ENCODE data around the gene GARS1. TPM values are rescaled to one million over a fixed set of nuclear protein-coding genes. Genes with fewer than 3 reads are reported as not detected.
"Not testable (repeated sequence)": the region's sequence is repeated elsewhere in the genome, so short reads cannot be mapped to it uniquely, and the experiment has no call there.

The GARS1 gene
- total RNA-seq, 2 donors from 2014 or later = 167 to 263 TPM

- peaks cover 36 to 47% of the 10 kb centered on the region in 2 donors for H3K36me3 Mint-ChIP-seq
- H3K27ac Mint-ChIP-seq = peak overlapping the region in 1 of 2 donors; percentile 29
- DNase-seq (ENCODE audit: low spot score in 2 of 2) (no peak), ATAC-seq (no peak)
- no peaks in the 10 kb centered on the region for H3K9me3 Mint-ChIP-seq
Measured at GRCh38 chr7:30635798-30636197, 41.1 kb downstream of the GARS1 start.

DNA sequence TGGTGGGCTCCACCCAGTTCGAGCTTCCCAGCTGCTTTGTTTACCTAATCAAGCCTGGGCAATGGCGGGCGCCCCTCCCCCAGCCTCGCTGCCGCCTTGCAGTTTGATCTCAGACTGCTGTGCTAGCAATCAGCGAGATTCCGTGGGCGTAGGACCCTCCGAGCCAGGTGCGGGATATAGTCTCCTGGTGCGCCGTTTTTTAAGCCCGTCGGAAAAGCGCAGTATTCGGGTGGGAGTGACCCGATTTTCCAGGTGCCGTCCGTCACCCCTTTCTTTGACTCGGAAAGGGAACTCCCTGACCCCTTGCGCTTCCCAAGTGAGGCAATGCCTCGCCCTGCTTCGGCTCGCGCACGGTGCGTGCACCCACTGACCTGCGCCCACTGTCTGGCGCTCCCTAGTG, 47.6 kb downstream of the GARS1 start:
- H3K27ac Mint-ChIP-seq = peak overlapping the region in 1 of 2 donors; percentile 60
- not testable (repeated sequence) for ATAC-seq; H3K36me3 Mint-ChIP-seq; H3K9me3 Mint-ChIP-seq; DNase-seq (ENCODE audit: low spot score in 2 of 2)

DNA sequence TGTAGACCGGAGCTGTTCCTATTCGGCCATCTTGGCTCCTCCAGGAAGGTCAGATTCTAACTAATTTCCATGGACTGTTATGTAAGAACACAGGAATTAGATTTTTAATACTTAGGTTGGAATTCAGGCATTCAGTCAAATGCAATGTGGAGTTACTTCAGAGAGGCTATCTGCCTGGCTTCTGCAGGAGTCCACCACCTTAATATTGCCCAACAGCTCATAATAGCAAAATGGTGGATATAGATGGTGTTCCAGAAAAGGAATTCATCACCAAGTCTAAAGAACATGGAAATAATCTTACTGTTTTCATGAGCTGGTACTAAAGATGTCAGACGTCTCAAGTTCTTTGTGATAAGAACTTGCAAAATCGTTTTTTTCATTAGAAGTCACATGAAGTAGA, 48.1 kb downstream of the GARS1 start:
- Mint-ChIP-seq H3K9me3 (no peaks in the 10 kb centered on the region), H3K27ac (peak overlapping the region in 1 of 2 donors; percentile 60), H3K36me3 (peaks cover 4 to 8% of the 10 kb centered on the region in 2 donors)
- DNase-seq (ENCODE audit: low spot score in 2 of 2) (no peak), ATAC-seq (no peak)

DNA sequence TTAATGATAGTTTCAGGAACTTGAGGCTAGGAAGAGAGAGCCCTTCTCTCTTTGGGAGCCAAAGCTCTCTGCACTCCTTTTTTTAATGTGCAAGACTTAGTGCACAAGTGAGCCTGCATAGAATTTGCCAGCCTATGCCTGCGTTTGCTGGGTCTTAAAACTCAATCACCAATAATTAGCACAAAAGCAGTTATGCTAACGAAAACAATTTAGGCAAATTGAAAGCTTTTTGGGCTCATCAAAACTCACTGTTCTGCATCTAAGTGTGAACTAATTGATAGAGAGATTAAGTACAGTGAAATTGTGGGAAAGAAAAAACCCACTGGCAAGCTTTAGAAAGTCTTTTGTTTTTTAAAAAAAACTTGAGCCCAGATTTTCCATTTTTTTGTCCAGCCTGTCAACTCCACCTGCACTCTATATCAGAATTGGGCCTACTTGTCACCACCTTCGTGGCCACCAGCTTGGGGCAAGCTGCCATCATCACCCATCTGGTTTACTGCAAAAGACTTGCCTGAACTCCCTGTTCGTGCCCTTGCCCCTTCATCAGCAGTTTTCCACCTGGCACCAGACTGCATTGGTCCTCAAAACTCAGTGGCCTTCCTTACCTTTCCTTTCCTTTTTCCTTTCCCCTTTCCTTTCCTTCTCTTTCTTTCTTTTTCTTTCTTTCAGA, 49.7 kb downstream of the GARS1 start:
- no peak for ATAC-seq
- Mint-ChIP-seq H3K9me3 (no peaks in the 10 kb centered on the region), H3K36me3 (peaks cover 4 to 8% of the 10 kb centered on the region in 2 donors), H3K27ac (no peak overlapping the region)
- no peak for DNase-seq (ENCODE audit: low spot score in 2 of 2)

DNA sequence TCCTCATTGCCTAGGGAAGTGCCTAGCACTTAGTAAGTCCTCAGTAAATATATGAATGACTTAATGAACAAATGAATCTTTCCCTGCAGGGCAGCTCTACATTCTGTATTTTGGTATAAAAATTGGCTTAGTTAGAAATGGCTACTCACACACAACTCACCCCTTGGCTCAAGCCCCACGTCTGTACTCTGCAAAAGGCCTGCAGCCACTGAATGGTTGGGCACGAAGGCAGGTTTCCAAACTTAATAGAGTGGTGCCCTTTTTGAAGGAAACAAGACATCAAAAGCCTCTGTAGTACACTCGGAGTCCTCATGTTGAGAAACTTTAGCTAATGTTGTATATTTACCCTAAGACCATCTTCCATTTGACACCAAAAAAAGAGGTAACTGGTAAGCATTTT, 51.0 kb downstream of the GARS1 start:
- ATAC-seq (no peak), DNase-seq (ENCODE audit: low spot score in 2 of 2) (no peak)
- Mint-ChIP-seq H3K9me3 (no peaks in the 10 kb centered on the region), H3K27ac (no peak overlapping the region), H3K36me3 (peaks cover 4 to 8% of the 10 kb centered on the region in 2 donors)

- DNase-seq (ENCODE audit: low spot score in 2 of 2) (no peak), ATAC-seq (peak in 1 of 2 donors; percentile 21)
- H3K27ac Mint-ChIP-seq = no peak overlapping the region
- H3K9me3 Mint-ChIP-seq = no peaks in the 10 kb centered on the region
- peaks cover 4 to 8% of the 10 kb centered on the region in 2 donors for H3K36me3 Mint-ChIP-seq
Measured at GRCh38 chr7:30646154-30646553, 51.5 kb downstream of the GARS1 start.

- Mint-ChIP-seq H3K27ac (no peak overlapping the region), H3K36me3 (peaks cover 0 to 8% of the 10 kb centered on the region in 2 donors), H3K9me3 (no peaks in the 10 kb centered on the region)
- ATAC-seq (peak in 1 of 2 donors; percentile 29), DNase-seq (ENCODE audit: low spot score in 2 of 2) (no peak)
Measured at GRCh38 chr7:30647589-30648364, 53.1 kb downstream of the GARS1 start.

DNA sequence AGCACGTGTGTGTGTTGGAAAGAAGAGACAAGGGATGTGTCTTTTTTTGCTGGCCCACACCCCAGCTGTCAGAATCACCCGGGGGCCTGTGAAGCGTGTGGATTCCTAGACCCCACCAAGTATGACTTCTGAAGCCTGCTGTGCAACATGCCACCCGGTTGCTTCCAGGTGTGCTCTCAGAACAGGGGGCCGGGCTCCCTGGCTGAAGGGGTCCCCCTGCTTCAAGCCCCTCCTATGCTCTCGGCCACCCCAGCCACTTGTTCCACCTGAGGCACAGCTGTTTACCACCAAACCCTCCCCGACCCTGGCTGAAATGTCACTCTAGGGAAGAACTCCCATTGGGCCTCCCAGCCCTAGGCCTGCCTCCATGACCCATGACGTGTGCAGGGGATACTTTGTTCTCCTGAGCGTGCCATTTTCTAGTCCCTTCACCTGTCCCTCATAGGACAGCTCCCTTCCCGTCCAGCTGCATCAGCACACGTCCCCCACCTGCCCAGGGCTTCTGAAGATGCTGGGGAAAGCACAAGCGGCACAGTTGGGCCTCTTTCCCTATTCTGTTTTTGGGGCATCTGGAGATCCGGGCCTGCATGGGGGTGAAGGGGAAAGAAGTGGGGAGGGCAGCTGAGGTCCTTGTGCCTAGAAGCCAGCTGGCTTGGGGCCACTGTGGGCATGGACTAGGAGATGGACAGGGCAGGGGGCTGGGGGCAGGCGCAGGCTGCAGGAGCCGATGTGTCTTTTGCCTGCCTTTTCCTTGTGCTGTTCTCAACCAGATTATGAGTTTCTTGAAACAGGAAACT, 54.3 kb downstream of the GARS1 start:
- Mint-ChIP-seq H3K9me3 (no peaks in the 10 kb centered on the region), H3K27ac (peak overlapping the region in 1 of 2 donors; percentile 73), H3K36me3 (peaks cover 0 to 8% of the 10 kb centered on the region in 2 donors)
- no peak for DNase-seq (ENCODE audit: low spot score in 2 of 2)
- no peak for ATAC-seq

GRCh38 chr7:30649717-30650420, 55.2 kb downstream of the GARS1 start:
- Mint-ChIP-seq H3K9me3 (no peaks in the 10 kb centered on the region), H3K36me3 (peaks cover 0 to 8% of the 10 kb centered on the region in 2 donors), H3K27ac (no peak overlapping the region)
- ATAC-seq (no peak), DNase-seq (ENCODE audit: low spot score in 2 of 2) (no peak)

DNA sequence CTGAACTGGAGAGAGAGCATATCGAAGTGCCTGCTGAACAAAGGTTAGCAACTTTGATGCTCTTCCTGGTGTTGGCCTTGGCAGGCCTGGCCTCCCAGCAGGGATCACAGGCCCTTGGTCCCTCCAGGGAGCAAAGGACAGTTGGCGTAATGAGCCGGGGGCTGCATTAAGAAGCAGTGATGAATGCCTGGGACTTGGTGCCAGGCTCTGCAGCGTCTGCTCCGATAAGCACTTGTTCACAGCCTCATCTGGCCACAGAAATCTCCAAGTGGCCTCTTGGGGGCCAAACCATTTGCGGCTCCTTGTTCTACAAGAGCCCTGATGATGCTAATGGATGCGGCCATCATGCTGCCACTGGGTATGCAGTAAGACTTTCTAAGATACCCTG, 55.7 kb downstream of the GARS1 start:
- DNase-seq (ENCODE audit: low spot score in 2 of 2) = no peak
- no peak for ATAC-seq
- H3K27ac Mint-ChIP-seq = no peak overlapping the region
- H3K9me3 Mint-ChIP-seq = no peaks in the 10 kb centered on the region
- peaks cover 0 to 3% of the 10 kb centered on the region in 2 donors for H3K36me3 Mint-ChIP-seq

GRCh38 chr7:30652132-30652531, 57.5 kb downstream of the GARS1 start:
- Mint-ChIP-seq H3K36me3 (no peaks in the 10 kb centered on the region), H3K9me3 (no peaks in the 10 kb centered on the region), H3K27ac (peak overlapping the region in 1 of 2 donors; percentile 50)
- ATAC-seq (no peak), DNase-seq (ENCODE audit: low spot score in 2 of 2) (no peak)

GRCh38 chr7:30652698-30653641, 58.3 kb downstream of the GARS1 start:
- DNase-seq (ENCODE audit: low spot score in 2 of 2) (no peak), ATAC-seq (peak in 1 of 2 donors; percentile 25)
- Mint-ChIP-seq H3K36me3 (no peaks in the 10 kb centered on the region), H3K27ac (no peak overlapping the region), H3K9me3 (no peaks in the 10 kb centered on the region)

DNA sequence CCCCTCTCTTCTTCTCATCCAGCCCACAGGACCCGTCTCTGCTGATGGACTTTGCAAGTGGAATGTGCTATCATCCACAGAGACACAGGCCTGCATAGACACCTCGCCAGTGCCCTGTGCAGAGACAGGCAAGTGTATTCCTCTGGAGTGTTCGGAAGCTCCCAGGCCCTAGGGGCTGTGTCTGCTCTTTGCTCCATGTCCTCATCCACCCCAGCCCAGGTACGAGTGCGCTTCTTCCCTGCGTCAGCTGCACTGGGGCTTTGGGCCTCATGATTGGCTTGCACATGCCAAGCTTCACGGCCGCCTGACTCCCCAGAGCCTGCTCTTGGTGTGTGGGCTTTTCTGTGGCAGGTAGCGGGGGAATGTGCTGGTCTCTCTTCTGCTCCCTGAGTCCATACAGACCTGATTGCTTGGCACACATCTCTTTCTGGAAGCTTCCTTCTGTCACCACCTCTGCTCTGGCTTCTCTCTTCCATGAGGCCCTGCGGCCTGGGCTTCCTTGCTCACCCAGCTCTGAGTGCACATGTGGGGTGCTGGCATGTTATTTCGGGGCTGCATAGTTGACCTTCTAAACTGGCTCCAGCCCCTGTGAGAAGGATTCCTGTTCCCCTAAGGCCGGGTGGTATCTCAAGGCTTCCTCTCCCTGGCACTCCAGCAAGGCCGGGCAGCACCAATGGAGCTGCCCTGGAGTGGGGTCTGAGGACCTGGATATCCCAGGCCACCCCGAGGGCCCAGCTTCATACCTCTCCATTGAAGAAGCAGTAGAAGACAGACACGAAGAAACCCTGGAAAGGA, 59.8 kb downstream of the GARS1 start:
- ATAC-seq (no peak), DNase-seq (ENCODE audit: low spot score in 2 of 2) (no peak)
- peak overlapping the region; percentile 13 to 47 for H3K27ac Mint-ChIP-seq
- no peaks in the 10 kb centered on the region for H3K36me3 Mint-ChIP-seq
- H3K9me3 Mint-ChIP-seq = no peaks in the 10 kb centered on the region

GRCh38 chr7:30655096-30655970, 60.7 kb downstream of the GARS1 start:
- ATAC-seq (no peak), DNase-seq (ENCODE audit: low spot score in 2 of 2) (no peak)
- Mint-ChIP-seq H3K36me3 (no peaks in the 10 kb centered on the region), H3K9me3 (no peaks in the 10 kb centered on the region), H3K27ac (no peak overlapping the region)
